Measurements from ENCODE around the gene SAMD3.
"Not testable (repeated sequence)": the region's sequence is repeated elsewhere in the genome, so short reads cannot be mapped to it uniquely, and the experiment has no call there.

- TF ChIP-seq POLR2A (IDR thresholded peaks at IDR 0.05; ENCODE audit: low read length); GATA1 (IDR thresholded peaks at IDR 0.05; ENCODE audit: low read depth, low read length): not testable (repeated sequence)
Measured at GRCh38 chr6:130149016-130149415, 73.7 kb downstream of the SAMD3 start.
